Activated T-helper 2 cell treated with anti-CD3 and anti-CD28 coated beads, Interferon-gamma antibody, Interleukin-2, Interleukin-4, amounts not matched to agents 10 μg/mL and 5 μg/mL and 100 μg/mL, durations not matched to agents 14 hours and 24 hours and 36 hours (primary cell): ENCODE measurements around the gene RANBP1. TPM values are rescaled to one million over a fixed set of nuclear protein-coding genes. Genes with fewer than 3 reads are reported as not detected.

ENCODE experiments used
- DNase-seq: peaks from one replicate; pipeline ENCODE4 v3.0.0; 2021; ENCODE audit warnings: low spot score
- H3K27ac Mint-ChIP-seq: one replicate; pipeline ENCODE4 v1.8.0; 2021; ENCODE audit warnings: mixed read lengths
- H3K27me3 Mint-ChIP-seq: one replicate; pipeline ENCODE4 v1.8.0; 2021; ENCODE audit warnings: low read depth, mixed read lengths
- H3K36me3 Mint-ChIP-seq: one replicate; pipeline ENCODE4 v1.8.0; 2021; ENCODE audit warnings: low read depth, mixed read lengths
- H3K4me1 Mint-ChIP-seq: one replicate; pipeline ENCODE4 v1.8.0; 2021; ENCODE audit warnings: low read depth, mixed read lengths
- H3K4me3 Mint-ChIP-seq: one replicate; pipeline ENCODE4 v1.8.0; 2021; ENCODE audit warnings: low read depth, mild to moderate bottlenecking, moderate library complexity, mixed read lengths
- H3K9me3 Mint-ChIP-seq: one replicate; pipeline ENCODE4 v1.8.0; 2021; ENCODE audit warnings: mixed read lengths
- intact Hi-C: fragments of 100-400 bp; cut with micrococcal nuclease; formaldehyde crosslinking; loops from one replicate; pipeline ENCODE4 v1.15.1; 2023
- total RNA-seq: library from RNA; stranded (reverse); gene quantifications from 2 replicates; pipeline ENCODE4 v1.2.3, GENCODE V29; 2022

Gene RANBP1
- total RNA-seq, 1 donor from 2014 or later: 444 TPM

DNA sequence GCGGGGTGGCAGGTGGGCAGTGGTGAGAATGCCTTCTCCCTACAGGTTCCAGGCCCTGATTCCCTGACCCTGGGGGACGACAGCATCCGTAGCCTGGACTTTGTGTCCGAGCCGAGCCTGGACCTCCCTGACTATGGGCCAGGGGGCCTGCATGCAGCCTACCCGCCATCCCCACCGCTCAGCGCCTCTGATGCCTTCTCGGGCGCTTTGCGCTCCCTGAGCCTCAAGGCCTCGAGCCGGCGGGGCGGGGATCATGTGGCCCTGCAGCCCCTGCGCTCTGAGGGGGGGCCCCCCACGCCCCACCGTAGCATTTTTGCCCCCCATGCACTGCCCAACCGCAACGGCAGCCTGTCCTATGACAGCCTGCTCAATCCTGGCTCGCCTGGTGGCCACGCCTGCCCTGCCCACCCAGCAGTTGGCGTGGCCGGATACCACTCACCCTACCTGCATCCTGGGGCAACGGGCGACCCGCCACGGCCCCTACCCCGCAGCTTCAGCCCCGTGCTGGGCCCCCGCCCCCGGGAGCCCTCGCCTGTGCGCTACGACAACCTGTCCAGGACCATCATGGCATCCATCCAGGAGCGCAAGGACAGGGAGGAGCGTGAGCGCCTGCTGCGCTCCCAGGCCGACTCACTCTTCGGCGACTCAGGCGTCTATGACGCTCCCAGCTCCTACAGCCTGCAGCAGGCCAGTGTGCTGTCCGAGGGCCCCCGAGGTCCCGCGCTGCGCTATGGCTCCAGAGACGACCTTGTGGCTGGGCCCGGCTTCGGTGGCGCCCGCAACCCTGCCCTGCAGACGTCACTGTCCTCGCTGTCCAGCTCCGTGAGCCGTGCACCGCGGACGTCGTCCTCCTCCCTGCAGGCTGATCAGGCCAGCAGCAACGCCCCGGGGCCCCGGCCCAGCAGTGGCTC, 27.1 kb downstream of the RANBP1 start:
- H3K27me3 Mint-ChIP-seq: no peaks in the 10 kb centered on the region
- H3K27ac Mint-ChIP-seq: no peak overlapping the region

DNA sequence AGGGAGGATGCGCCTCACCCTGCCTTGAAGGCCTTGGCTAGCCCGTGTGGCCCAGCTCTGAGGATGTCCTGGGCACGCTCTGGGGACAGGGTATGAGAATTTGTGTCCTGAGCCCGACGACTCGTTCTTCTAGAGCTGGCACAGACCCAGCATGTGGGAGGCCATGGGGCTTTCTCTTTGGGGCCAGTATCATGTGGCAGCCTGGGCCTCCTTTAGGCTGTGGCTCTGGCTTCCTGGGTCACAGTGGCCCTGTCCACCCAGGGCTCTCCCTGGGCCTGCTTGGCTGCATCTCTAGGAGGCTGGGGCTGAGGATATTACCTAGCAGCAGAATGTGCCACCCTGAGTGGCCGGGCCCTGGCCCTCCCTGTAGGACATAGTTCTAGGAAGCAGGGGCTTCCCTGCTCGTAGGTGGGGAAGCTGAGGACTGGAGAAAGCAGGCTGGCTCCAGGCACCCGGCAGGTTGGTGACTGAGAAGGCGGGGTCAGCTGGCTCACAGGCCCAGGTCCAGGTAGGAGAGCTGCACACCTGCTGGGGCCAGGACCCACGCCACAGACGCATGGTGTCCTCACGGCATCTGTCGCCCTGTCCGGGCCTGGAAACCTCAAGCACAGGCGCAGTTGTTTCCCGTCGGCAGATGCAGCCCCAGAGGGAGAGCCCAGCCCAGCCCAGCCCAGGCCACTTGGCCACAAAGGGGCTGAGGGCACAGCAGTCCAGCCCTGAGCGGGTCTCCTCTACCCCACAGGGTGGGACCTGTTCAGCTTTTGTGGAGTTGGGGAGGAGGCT, 28.2 kb downstream of the RANBP1 start:
- intact Hi-C loops: no loop called here
- Mint-ChIP-seq H3K4me3 (no peak overlapping the region), H3K4me1 (no peaks in the 10 kb centered on the region)

More for the DNA sequence above, 27.1 kb downstream of the RANBP1 start:
- intact Hi-C loops: no loop called here
- no peaks in the 10 kb centered on the region for H3K4me1 Mint-ChIP-seq
- no peak overlapping the region for H3K4me3 Mint-ChIP-seq
- no peaks in the 10 kb centered on the region for H3K36me3 Mint-ChIP-seq
- no peaks in the 10 kb centered on the region for H3K9me3 Mint-ChIP-seq
- DNase-seq: no peak

DNA sequence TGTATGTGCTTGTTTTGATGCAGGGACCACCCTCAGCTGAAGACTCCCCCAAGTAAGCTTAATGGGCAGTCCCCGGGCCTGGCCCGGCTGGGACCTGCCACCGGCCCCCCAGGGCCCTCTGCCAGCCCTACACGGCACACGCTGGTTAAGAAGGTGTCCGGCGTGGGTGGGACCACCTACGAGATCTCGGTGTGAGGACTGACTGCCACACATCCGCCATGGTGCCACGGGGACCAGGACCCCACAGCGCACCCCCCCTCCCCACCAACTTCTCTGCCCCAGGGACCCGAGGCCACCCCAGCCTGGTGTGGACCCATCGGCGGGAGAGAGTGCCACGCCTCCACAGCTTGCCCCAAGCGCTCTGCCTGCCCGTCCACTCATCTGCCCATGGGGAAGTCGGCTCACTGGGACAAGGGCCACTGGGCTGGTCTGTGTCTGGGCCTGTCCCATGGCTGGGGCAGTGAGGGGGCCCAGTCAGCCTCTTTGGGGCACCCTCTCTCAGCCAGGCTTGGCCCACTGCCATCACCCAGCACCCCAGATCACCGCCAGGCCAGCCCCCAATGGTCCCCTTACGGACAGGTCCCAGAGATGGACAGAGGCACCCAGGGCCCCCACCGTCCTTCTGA, 29.4 kb downstream of the RANBP1 start:
- no peaks in the 10 kb centered on the region for H3K36me3 Mint-ChIP-seq
- intact Hi-C loops: no loop called here
- no peak overlapping the region for H3K4me3 Mint-ChIP-seq
- no peaks in the 10 kb centered on the region for H3K4me1 Mint-ChIP-seq
- H3K27ac Mint-ChIP-seq: no peak overlapping the region
- H3K27me3 Mint-ChIP-seq: no peaks in the 10 kb centered on the region
- H3K9me3 Mint-ChIP-seq: no peaks in the 10 kb centered on the region
- no peak for DNase-seq

More for the DNA sequence above, 28.2 kb downstream of the RANBP1 start:
- H3K9me3 Mint-ChIP-seq: no peaks in the 10 kb centered on the region
- H3K27ac Mint-ChIP-seq: no peak overlapping the region
- no peaks in the 10 kb centered on the region for H3K27me3 Mint-ChIP-seq
- no peak for DNase-seq
- no peaks in the 10 kb centered on the region for H3K36me3 Mint-ChIP-seq

DNA sequence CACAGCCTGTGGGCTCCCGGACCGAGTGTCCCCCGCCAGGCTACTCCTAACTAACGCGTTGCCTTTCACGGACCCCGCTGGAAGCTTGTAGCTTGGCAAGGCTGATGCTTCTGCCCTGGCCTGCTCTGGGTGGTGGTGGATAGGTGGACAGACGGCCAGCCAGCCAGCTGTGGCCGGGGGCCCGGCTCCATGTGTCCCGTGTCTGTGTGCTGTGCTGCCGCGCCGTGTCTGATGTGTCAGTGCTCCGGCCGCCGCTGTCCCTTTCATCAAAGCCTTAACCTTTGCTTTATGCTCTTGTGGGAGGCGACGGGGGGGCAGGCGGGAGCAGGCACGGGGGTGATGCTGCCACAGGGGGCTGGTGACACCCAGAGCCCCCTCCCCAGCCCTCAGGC, 29.9 kb downstream of the RANBP1 start:
- intact Hi-C loops: no loop called here
- no peak for DNase-seq
- H3K27me3 Mint-ChIP-seq: no peaks in the 10 kb centered on the region
- no peak overlapping the region for H3K4me3 Mint-ChIP-seq
- no peak overlapping the region for H3K27ac Mint-ChIP-seq
- no peaks in the 10 kb centered on the region for H3K9me3 Mint-ChIP-seq
- H3K4me1 Mint-ChIP-seq: no peaks in the 10 kb centered on the region
- no peaks in the 10 kb centered on the region for H3K36me3 Mint-ChIP-seq

DNA sequence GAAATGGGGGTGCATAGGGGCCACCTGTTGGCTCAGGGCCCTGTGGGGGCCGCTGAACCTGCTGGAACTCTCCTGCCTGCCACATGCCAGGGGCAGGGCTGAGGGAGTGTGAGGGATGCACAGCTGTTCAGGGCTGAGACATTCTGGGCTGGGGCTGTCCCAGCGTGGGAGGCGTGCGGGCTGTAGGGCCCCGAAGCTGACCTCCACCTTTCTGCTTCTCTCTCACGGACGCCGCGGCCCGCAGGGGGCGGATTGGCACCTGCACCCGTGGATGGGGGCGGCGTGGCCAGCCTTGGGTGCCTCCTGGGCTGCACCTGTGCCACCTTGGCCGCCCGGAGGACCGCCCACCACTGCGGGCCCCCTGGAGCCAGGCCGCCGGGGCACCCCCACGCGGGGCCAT, 30.9 kb downstream of the RANBP1 start:
- Mint-ChIP-seq H3K27me3 (no peaks in the 10 kb centered on the region), H3K4me3 (no peak overlapping the region), H3K4me1 (no peaks in the 10 kb centered on the region), H3K36me3 (no peaks in the 10 kb centered on the region), H3K27ac (no peak overlapping the region), H3K9me3 (no peaks in the 10 kb centered on the region)
- intact Hi-C loops: no loop called here
- no peak for DNase-seq

DNA sequence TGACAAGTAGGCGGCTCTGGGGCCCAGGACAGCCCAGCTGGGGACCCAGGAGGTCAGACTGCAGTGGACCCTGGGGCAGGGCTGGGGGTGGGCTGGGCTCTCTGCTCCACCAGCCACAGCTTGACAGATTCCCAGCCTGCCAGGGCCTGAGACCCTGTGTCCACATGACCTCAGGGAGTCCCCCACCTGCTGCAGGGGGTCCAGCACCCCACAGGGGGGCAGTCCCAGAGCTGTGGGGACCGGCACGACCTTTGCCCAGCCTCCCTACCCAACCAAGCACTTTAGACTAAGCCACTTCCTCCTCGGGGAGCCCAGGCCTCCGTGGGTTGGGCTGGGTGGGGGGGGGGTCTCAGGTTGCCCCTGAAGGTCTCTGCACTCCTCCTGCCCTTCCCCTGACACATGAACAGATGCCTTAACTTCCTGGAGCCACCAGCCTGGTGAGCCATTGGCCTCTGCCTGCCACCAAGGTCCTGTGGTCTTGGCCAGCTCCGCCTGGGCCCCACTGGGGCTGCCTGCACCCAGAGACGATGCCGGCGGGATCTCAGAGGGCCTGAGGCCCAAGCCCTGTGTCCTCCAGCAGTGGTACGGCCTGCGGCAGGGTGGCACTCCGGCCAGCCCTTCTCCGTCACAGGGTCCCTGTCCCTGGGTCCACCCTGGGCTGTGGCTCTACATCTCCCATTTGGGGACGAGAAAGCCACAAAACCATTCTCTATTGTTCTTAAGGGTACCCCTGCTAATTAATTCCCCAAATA, 31.5 kb downstream of the RANBP1 start:
- intact Hi-C loops: no loop called here
- no peak for DNase-seq
- no peaks in the 10 kb centered on the region for H3K27me3 Mint-ChIP-seq
- no peaks in the 10 kb centered on the region for H3K9me3 Mint-ChIP-seq
- H3K27ac Mint-ChIP-seq: no peak overlapping the region
- H3K4me3 Mint-ChIP-seq: no peak overlapping the region
- H3K36me3 Mint-ChIP-seq: no peaks in the 10 kb centered on the region
- H3K4me1 Mint-ChIP-seq: no peaks in the 10 kb centered on the region

DNA sequence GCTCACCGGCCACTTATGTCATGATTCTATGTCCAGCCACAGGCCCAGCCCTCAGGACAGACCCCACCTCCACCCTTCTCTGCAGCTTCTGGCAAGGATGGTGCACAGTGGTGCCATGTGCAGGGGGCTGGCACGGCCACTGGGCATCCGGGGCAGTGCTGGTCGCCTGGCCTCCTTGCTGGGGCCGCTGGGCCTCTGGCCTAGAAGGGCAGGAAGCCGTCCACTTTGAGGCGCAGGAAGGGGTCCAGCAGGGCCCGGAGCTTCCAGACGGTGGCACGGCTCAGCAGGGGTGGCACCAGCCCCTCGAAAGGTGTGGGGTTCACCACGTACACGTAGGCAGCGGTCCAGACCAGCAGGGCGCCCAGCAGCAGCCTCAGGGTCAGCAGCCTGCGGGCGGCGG, 32.5 kb downstream of the RANBP1 start:
- Mint-ChIP-seq H3K27me3 (no peaks in the 10 kb centered on the region), H3K4me1 (no peaks in the 10 kb centered on the region), H3K27ac (no peak overlapping the region), H3K9me3 (no peaks in the 10 kb centered on the region), H3K36me3 (no peaks in the 10 kb centered on the region), H3K4me3 (no peak overlapping the region)
- no peak for DNase-seq
- intact Hi-C loops: no loop called here

DNA sequence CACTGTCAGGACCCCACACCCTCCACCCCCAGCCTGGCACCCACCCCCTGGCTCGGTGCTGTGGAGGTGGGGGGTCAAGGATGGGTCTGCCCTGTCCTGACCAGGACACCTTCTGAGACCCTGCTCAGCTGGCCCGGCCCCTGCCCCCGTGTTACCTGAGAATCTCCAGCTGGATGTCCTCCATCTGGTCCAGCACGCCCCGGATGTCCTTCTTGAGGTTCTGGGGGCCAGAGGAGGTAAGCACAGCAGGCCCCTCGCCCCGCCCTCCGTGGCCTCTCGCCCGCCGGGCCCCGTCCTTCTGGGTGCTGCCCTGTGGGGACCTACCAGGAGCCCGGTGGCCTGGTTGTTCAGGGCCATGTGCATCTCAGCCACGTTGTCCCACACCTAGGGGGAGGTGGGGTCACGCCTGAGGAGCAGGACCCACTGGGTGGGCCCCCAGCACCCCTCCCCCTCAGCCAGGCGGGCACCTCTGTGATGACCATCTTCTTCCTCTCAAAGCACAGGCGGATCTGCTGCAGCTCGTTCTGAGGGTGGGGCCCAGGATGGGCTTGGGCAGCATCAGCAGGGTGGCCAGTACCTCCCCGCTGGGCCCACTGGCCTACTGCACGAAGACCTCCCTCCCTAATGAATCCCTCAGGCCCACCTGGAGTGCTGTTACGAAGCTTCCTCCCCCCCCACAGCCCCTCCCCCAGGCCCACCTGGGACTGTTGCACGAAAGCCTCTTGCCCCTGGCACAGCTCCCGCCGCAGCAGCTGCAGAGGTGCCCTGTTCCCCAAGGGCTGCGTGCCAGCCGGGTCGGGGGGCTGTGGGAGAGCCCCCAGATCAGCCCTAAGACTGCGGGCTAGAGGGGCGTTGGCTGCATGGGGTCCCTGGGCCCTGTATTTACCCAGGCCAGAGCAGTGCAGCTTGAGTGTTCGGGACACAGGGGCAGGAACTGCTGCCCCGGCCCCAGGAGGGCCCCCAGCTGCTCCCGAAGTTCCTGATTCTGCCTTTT, 33.6 kb downstream of the RANBP1 start:
- intact Hi-C loops: no loop called here
- H3K4me3 Mint-ChIP-seq: no peak overlapping the region
- H3K36me3 Mint-ChIP-seq: no peaks in the 10 kb centered on the region
- H3K27ac Mint-ChIP-seq: no peak overlapping the region
- DNase-seq: no peak
- no peaks in the 10 kb centered on the region for H3K27me3 Mint-ChIP-seq
- H3K9me3 Mint-ChIP-seq: no peaks in the 10 kb centered on the region
- H3K4me1 Mint-ChIP-seq: no peaks in the 10 kb centered on the region

DNA sequence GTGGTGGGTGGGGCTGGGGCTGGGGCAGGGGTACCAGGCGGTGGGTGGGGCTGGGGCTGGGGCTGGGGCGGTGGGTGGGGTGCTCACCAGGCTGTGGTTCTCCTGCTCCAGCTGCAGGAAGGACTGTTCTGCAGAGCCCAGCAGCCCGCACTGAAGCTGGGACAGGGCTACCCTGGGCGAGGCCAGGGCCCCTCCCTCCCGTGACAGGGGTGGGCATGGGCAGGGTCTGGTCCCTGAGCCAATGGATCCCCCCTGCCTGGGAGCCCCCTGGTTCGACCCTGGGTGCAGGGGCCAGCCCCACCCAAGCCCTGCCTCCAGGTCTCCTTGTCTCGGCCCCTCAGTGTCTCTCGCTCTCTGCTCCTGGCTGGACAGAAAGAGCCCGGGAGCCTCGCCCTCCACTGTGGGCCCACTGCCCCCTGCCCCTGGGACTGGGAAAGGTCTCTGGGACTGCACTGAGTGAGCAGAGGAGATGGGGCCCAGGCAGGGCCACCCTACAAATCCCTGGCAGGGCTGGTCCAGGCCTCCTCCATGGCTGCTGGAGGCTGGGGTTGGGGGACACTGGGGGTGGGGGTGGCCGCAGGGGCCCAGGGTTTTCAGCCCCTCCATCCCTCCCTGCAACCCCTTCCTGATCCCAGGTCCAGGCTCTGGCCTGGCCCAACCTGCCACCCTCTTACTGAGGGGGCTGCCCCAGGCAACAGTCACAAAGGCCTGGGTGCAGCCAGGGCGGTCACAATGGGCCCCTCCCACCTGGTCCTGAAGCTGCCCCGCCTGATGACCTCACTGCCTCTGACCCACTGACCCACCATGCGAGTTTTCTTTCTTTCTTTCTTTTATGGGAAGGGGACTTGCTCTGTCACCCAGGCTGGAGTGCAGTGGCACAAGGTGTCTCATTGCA, 34.7 kb downstream of the RANBP1 start, which contains the start of gene CCDC188:
TSS of gene CCDC188 (minus strand) at position 675 of the 895 bp plus-strand sequence. CDS start at position 606, 69 bp downstream.
- intact Hi-C loops: no loop called here
- no peak for DNase-seq
- no peaks in the 10 kb centered on the region for H3K27me3 Mint-ChIP-seq
- no peak within 1 kb of the TSS for H3K27ac Mint-ChIP-seq
- no peak within 1 kb of the TSS for H3K4me3 Mint-ChIP-seq
- no peaks in the 10 kb centered on the region for H3K9me3 Mint-ChIP-seq
- no peaks in the 10 kb centered on the region for H3K36me3 Mint-ChIP-seq
- no peaks in the 10 kb centered on the region for H3K4me1 Mint-ChIP-seq

DNA sequence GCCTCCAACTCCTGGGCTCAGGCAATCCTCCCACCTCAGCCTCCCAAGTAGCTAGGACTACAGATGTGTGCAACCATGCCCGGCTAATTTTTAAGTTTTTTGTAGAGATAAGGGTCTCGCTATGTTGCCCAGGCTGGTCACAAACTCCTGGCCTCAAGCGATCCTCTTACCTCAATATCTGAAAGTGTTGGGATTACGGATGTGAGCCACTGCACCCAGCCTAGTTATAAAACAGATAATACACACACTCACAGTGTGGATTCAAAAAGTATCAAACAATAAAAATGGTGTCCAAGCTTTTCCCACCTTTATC, 35.3 kb downstream of the RANBP1 start:
- H3K27ac Mint-ChIP-seq: no peak overlapping the region
- intact Hi-C loops: no loop called here

DNA sequence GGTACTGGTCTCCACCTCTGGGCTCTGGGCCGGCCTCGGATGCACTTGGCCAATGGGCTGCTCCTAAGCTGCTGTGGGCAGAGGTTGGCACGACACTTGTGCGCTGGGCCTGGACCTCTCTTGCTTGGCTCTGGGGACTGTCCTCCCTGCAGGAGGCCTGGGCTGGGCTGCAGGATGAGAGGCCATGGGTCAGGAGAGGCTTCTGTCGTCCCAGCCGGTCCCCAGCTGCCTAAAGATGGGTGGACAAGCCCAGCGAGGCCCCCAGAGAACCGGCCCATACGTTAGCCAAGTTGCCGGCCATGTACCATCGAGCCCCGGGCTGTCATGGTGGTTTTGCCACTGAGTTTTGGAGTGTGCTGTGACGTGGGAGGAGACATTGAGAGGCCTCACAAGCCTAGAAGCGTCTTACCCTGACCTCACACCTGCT, 36.6 kb downstream of the RANBP1 start:
- Mint-ChIP-seq H3K9me3 (no peaks in the 10 kb centered on the region), H3K27ac (no peak overlapping the region), H3K4me3 (no peak overlapping the region), H3K27me3 (no peaks in the 10 kb centered on the region), H3K4me1 (peaks cover 2% of the 10 kb centered on the region), H3K36me3 (no peaks in the 10 kb centered on the region)
- intact Hi-C loops: no loop called here
- no peak for DNase-seq

More for the DNA sequence above, 35.3 kb downstream of the RANBP1 start:
- no peak for DNase-seq
- Mint-ChIP-seq H3K4me3 (no peak overlapping the region), H3K4me1 (no peaks in the 10 kb centered on the region), H3K27me3 (no peaks in the 10 kb centered on the region), H3K36me3 (no peaks in the 10 kb centered on the region), H3K9me3 (no peaks in the 10 kb centered on the region)
